Measurements from ENCODE around the gene RAB3A.

RAB3A gene

DNA sequence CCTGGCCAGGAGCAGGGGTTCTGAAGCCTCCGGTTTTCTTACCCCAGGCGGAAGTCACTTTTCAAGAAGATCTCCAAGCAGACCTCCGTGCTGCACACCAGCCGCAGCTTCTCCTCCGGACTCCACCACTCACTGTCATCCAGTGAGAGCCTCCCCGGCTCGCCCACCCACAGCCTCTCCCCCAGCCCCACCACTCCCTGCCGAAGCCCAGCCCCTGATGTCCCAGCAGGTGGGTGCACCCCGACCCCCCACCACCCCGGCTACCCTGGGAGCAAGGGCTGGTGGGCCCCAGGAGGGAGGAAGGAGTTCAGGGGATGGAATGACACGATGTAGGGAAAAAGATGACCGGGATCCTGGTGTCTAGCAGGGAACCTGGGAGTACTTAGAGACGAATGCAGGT lies 56.4 kb downstream of the RAB3A start:
- no peak for DNase-seq

All from T-helper 2 cell (primary cell).